Neural cell (in vitro differentiated cells): ENCODE results near the gene KIR2DL4.

Source experiments
- EP300 ChIP-seq: fragments of 450-650 bp; conservative IDR thresholded peaks from 2 replicates; pipeline ENCODE4 v1.6.1; 2014; ENCODE audit warnings: antibody characterized with exemption, mild to moderate bottlenecking, moderate library complexity; ENCODE audit not compliant: poor library complexity, severe bottlenecking
- EZH2 ChIP-seq: fragments of 200-600, 300-800 bp; shearing (Covaris generic), sonication (generic); IDR thresholded peaks from 2 replicates; pipeline ENCODE4 v1.6.1; 2014; ENCODE audit warnings: antibody characterized with exemption, low read length, borderline replicate concordance, mild to moderate bottlenecking; ENCODE audit not compliant: insufficient read depth, poor library complexity, severe bottlenecking
- MXI1 ChIP-seq: fragments of 450-650 bp; conservative IDR thresholded peaks from 2 replicates; pipeline ENCODE4 v1.6.1; 2014; ENCODE audit warnings: antibody characterized with exemption, mild to moderate bottlenecking; ENCODE audit not compliant: poor library complexity, severe bottlenecking
- POLR2AphosphoS5 ChIP-seq: IDR thresholded peaks from 2 replicates; pipeline ENCODE4 v1.6.1; 2012
- RAD21 ChIP-seq: fragments of 450-650 bp; conservative IDR thresholded peaks from 2 replicates; pipeline ENCODE4 v1.6.1; 2014; ENCODE audit warnings: antibody characterized with exemption, mild to moderate bottlenecking, moderate library complexity
- REST ChIP-seq: IDR thresholded peaks from 2 replicates; pipeline ENCODE4 v1.6.1; 2012; ENCODE audit warnings: borderline replicate concordance
- SMC3 ChIP-seq: fragments of 450-650 bp; conservative IDR thresholded peaks from 2 replicates; pipeline ENCODE4 v1.6.1; 2014; ENCODE audit warnings: antibody characterized with exemption, mild to moderate bottlenecking, moderate library complexity; ENCODE audit not compliant: poor library complexity
- TAF1 ChIP-seq: IDR thresholded peaks from 2 replicates; pipeline ENCODE4 v1.6.1; 2012; ENCODE audit warnings: low read depth
- TF ChIP-seq, protein P1 (sequence below): fragments of 450-650 bp; IDR thresholded peaks from 2 replicates; pipeline ENCODE4 v1.5.1; 2014; ENCODE audit warnings: antibody characterized with exemption, mild to moderate bottlenecking, moderate library complexity; ENCODE audit not compliant: poor library complexity, severe bottlenecking

GRCh38 chr19:54795758-54796157 lies 7.7 kb upstream of the KIR2DL4 start:
- TF ChIP-seq RAD21 (no peak), TAF1 (no peak), EZH2 (no peak), REST (no peak), SMC3 (no peak), POLR2AphosphoS5 (no peak), MXI1 (no peak), EP300 (no peak)
- TF ChIP-seq, protein P1, sequence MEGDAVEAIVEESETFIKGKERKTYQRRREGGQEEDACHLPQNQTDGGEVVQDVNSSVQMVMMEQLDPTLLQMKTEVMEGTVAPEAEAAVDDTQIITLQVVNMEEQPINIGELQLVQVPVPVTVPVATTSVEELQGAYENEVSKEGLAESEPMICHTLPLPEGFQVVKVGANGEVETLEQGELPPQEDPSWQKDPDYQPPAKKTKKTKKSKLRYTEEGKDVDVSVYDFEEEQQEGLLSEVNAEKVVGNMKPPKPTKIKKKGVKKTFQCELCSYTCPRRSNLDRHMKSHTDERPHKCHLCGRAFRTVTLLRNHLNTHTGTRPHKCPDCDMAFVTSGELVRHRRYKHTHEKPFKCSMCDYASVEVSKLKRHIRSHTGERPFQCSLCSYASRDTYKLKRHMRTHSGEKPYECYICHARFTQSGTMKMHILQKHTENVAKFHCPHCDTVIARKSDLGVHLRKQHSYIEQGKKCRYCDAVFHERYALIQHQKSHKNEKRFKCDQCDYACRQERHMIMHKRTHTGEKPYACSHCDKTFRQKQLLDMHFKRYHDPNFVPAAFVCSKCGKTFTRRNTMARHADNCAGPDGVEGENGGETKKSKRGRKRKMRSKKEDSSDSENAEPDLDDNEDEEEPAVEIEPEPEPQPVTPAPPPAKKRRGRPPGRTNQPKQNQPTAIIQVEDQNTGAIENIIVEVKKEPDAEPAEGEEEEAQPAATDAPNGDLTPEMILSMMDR, result no peak
